B cell (primary cell): Measurements from ENCODE around the gene GDPD3. TPM values are rescaled to one million over a fixed set of nuclear protein-coding genes. Genes with fewer than 3 reads are reported as not detected.

Source experiments
- ATAC-seq: fragments of 200-7000 bp; cut with Tn5 transposase; one replicate; pipeline ENCODE4 v1.10.0; 2021; ENCODE audit warnings: low read depth, mild to moderate bottlenecking, moderate number of reproducible peaks, moderate library complexity
- CTCF ChIA-PET: fragments of 350-600 bp; sonication (Branson Sonifier 250); formaldehyde crosslinking; loops from one replicate; lab custom pipeline; 2021; ENCODE audit warnings: antibody characterized with exemption, inconsistent platforms; lab: Charles Lee
- POLR2A ChIA-PET: fragments of 350-600 bp; sonication (Branson Sonifier 250); formaldehyde crosslinking; loops from one replicate; lab custom pipeline; 2021; ENCODE audit warnings: antibody characterized with exemption; lab: Charles Lee
- DNase-seq: peaks from one replicate; pipeline ENCODE4 v3.0.0; 2013
- H2AFZ ChIP-seq: 2 replicates; pipeline ENCODE4 v1.6.1; 2012; ENCODE audit warnings: mild to moderate bottlenecking, low read depth, low read length; ENCODE audit not compliant: insufficient read depth, poor library complexity, severe bottlenecking
- H3K27ac ChIP-seq, 2 donors: 1 replicate in 1 of 2; 2 replicates in 1 of 2; pipeline ENCODE4 v1.5.1; 2012 to 2013; ENCODE audit warnings: low read length in 2 of 2, mild to moderate bottlenecking in 2 of 2, moderate library complexity in 1 of 2
- H3K27me3 ChIP-seq, 4 experiments: fragments of 200-600 bp in 1 of 4; sonication (generic) in 1 of 4; replicated peaks in 1 of 4; 1 replicate in 2 of 4; 2 replicates in 2 of 4; pipeline versions ENCODE4 v1.6.1 to v1.7.0; 2013 to 2016; ENCODE audit warnings: low read length in 3 of 4, mild to moderate bottlenecking in 2 of 4, mixed read lengths in 1 of 4, moderate library complexity in 1 of 4; ENCODE audit not compliant: insufficient read depth in 4 of 4, control insufficient read depth in 3 of 4; ENCODE audit errors: control extremely low read depth in 1 of 4
- H3K36me3 ChIP-seq, 2 experiments: replicated peaks in 1 of 2; 1 replicate in 1 of 2; 2 replicates in 1 of 2; pipeline versions ENCODE4 v1.6.1 to v1.7.1; 2013; ENCODE audit warnings: low read length in 1 of 2; ENCODE audit not compliant: insufficient read depth in 2 of 2, control insufficient read depth in 1 of 2; ENCODE audit errors: control extremely low read depth in 1 of 2, extremely low read depth in 1 of 2
- H3K4me1 ChIP-seq, 2 donors: fragments of 200-600 bp in 1 of 2; sonication (generic) in 1 of 2; 1 replicate in 1 of 2; 2 replicates in 1 of 2; pipeline versions ENCODE4 v1.5.1 to v1.6.1; 2013 to 2017; ENCODE audit warnings: low read length in 2 of 2; ENCODE audit not compliant: control insufficient read depth in 2 of 2, insufficient read depth in 2 of 2
- H3K4me2 ChIP-seq: replicated peaks from 2 replicates; pipeline ENCODE3; 2012; ENCODE audit warnings: mild to moderate bottlenecking, low read depth, low read length; ENCODE audit not compliant: poor library complexity, severe bottlenecking
- H3K4me3 ChIP-seq, 5 experiments: fragments of 200-600 bp in 1 of 5; sonication (generic) in 1 of 5; 1 replicate in 3 of 5; 2 replicates in 2 of 5; pipeline versions ENCODE4 v1.5.1 to v1.7.0; 2011 to 2016; ENCODE audit warnings: low read length in 4 of 5, mild to moderate bottlenecking in 4 of 5, low read depth in 2 of 5, control low read depth in 1 of 5, moderate library complexity in 1 of 5; ENCODE audit not compliant: insufficient read depth in 1 of 5; ENCODE audit errors: control extremely low read depth in 1 of 5, extremely low read depth in 1 of 5
- H3K79me2 ChIP-seq: fragments of 200-600 bp; sonication (generic); one replicate; pipeline ENCODE4 v1.6.0; 2016; ENCODE audit warnings: low read length; ENCODE audit not compliant: control insufficient read depth, insufficient read depth
- H3K9ac ChIP-seq: fragments of 200-600 bp; sonication (generic); 2 replicates; pipeline ENCODE4 v1.6.1; 2017; ENCODE audit warnings: mild to moderate bottlenecking, low read length, moderate library complexity
- H3K9me3 ChIP-seq, 3 donors: one replicate each; pipeline versions ENCODE4 v1.6.1 to v1.7.1; 2013; ENCODE audit warnings: low read length in 2 of 3; ENCODE audit not compliant: control insufficient read depth in 2 of 3, insufficient read depth in 1 of 3; ENCODE audit errors: control extremely low read depth in 1 of 3
- H4K20me1 ChIP-seq: 2 replicates; pipeline ENCODE4 v1.6.0; 2012; ENCODE audit warnings: mild to moderate bottlenecking, low read length; ENCODE audit not compliant: insufficient read depth, control insufficient read depth, poor library complexity, severe bottlenecking
- H3K27ac Mint-ChIP-seq: one replicate; pipeline ENCODE4 v1.8.0; 2021; ENCODE audit warnings: mixed read lengths
- H3K27me3 Mint-ChIP-seq: one replicate; pipeline ENCODE4 v1.8.0; 2021; ENCODE audit warnings: mixed read lengths
- H3K4me1 Mint-ChIP-seq: one replicate; pipeline ENCODE4 v1.8.0; 2021; ENCODE audit warnings: mixed read lengths
- H3K4me3 Mint-ChIP-seq: one replicate; pipeline ENCODE4 v1.8.0; 2021; ENCODE audit warnings: mixed read lengths
- H3K9me3 Mint-ChIP-seq: one replicate; pipeline ENCODE4 v1.8.0; 2022; ENCODE audit warnings: mixed read lengths; ENCODE audit not compliant: insufficient read depth
- EZH2 ChIP-seq: IDR thresholded peaks from 2 replicates; pipeline ENCODE4 v1.6.1; 2012; ENCODE audit warnings: borderline replicate concordance, low read depth, mild to moderate bottlenecking, moderate library complexity, low read length; ENCODE audit not compliant: insufficient read depth, poor library complexity, severe bottlenecking
- WGBS: methylation state at CpG from one replicate; pipeline ENCODE4 v1.1.5; 2013; ENCODE audit warnings: missing lambda C conversion rate; ENCODE audit not compliant: insufficient coverage; 5-methylcytosine and 5-hydroxymethylcytosine counted together
- intact Hi-C: fragments of 100-400 bp; cut with micrococcal nuclease; formaldehyde crosslinking; loops from one replicate; pipeline ENCODE4 v1.10.0; 2022
- polyA plus RNA-seq: library from polyadenylated mRNA; depleted of rRNA; stranded (reverse); fragments of >200 nt; gene quantifications from 2 replicates; pipeline ENCODE4 v1.2.3, GENCODE V29; 2012
- total RNA-seq, 2 donors: library from RNA; stranded (reverse); fragments of 120-200 nt in 1 of 2; gene quantifications; 1 replicate in 1 of 2; 2 replicates in 1 of 2; pipeline versions ENCODE4 v1.2.3 to v1.2.4, GENCODE V29; 2013 to 2022
- TF ChIP-seq, protein P1 (sequence below): fragments of 200-600 bp; IDR thresholded peaks from one replicate; pipeline ENCODE4 v1.8.0; 2022; ENCODE audit warnings: antibody characterized with exemption, mild to moderate bottlenecking

GDPD3 gene
- total and polyA plus RNA-seq, 2 donors (not counting 1 experiment from before 2014, with no cell fraction given) = 10.6 to 17.3 TPM

- Histone ChIP-seq H2AFZ (no peak overlapping the region), H3K9ac (peak overlapping the region; percentile 80), H3K4me2 (peak overlapping the region; percentile 98), H3K9me3 (peaks cover 2 to 32% (median 25%) of the 10 kb centered on the region in 3 donors), H3K27me3 (no peaks in the 10 kb centered on the region), H3K79me2 (peaks cover 21% of the 10 kb centered on the region), H4K20me1 (no peaks in the 10 kb centered on the region), H3K36me3 (peaks cover 0 to 20% of the 10 kb centered on the region in 2 experiments), H3K27ac (peak overlapping the region; percentile 73 to 92), H3K4me1 (peaks cover 33 to 63% of the 10 kb centered on the region in 2 donors), H3K4me3 (peak overlapping the region; percentile 16 to 92 (median 81))
- intact Hi-C loops = loop anchor here (10.0 kb wide), 2 partner anchors 280 to 540 kb away; partner anchors contain the start of genes MYL11 and TBC1D10B
- no peak for DNase-seq
- Mint-ChIP-seq H3K4me1 (peaks cover 49% of the 10 kb centered on the region), H3K9me3 (peaks cover 2% of the 10 kb centered on the region), H3K27me3 (no peaks in the 10 kb centered on the region), H3K27ac (peak overlapping the region; percentile 94), H3K4me3 (peak overlapping the region; percentile 91)
- ChIA-PET POLR2A (interaction anchor here (0.7 to 6.8 kb wide), 4 partner anchors 18 to 276 kb away, joined by 3 to 97 read pairs (median 32); partner anchors contain the start of genes ALDOA, CORO1A and TBC1D10B), CTCF (interaction anchor here (4.6 kb wide), 1 partner anchor 92 kb away, joined by 49 read pairs; no protein-coding TSS in a partner anchor)
- no peak for ATAC-seq
- WGBS = 97% methylated on average over 9 of the region's 11 CpGs
- no peak for TF ChIP-seq EZH2
- TF ChIP-seq, protein P1, sequence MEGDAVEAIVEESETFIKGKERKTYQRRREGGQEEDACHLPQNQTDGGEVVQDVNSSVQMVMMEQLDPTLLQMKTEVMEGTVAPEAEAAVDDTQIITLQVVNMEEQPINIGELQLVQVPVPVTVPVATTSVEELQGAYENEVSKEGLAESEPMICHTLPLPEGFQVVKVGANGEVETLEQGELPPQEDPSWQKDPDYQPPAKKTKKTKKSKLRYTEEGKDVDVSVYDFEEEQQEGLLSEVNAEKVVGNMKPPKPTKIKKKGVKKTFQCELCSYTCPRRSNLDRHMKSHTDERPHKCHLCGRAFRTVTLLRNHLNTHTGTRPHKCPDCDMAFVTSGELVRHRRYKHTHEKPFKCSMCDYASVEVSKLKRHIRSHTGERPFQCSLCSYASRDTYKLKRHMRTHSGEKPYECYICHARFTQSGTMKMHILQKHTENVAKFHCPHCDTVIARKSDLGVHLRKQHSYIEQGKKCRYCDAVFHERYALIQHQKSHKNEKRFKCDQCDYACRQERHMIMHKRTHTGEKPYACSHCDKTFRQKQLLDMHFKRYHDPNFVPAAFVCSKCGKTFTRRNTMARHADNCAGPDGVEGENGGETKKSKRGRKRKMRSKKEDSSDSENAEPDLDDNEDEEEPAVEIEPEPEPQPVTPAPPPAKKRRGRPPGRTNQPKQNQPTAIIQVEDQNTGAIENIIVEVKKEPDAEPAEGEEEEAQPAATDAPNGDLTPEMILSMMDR = no peak
Observed at GRCh38 chr16:30094541-30095165, 18.7 kb downstream of the GDPD3 start.
